AG08396 (cell line): ENCODE measurements around the gene FIGNL2.

ENCODE experiments used
- DNase-seq: peaks from one replicate; pipeline ENCODE4 v3.0.0; 2012; ENCODE audit warnings: low spot score, mixed read lengths

Gene FIGNL2

GRCh38 chr12:51874486-51874885 lies 26.0 kb upstream of the FIGNL2 start:
- no peak for DNase-seq

- no peak for DNase-seq
Observed at GRCh38 chr12:51874000-51874399, 25.5 kb upstream of the FIGNL2 start.

- no peak for DNase-seq
Observed at GRCh38 chr12:51873251-51873994, 24.9 kb upstream of the FIGNL2 start.

- no peak for DNase-seq
Observed at GRCh38 chr12:51872689-51872981, 24.1 kb upstream of the FIGNL2 start.

GRCh38 chr12:51871918-51872688 lies 23.6 kb upstream of the FIGNL2 start:
- DNase-seq, result no peak

GRCh38 chr12:51871126-51871525 lies 22.6 kb upstream of the FIGNL2 start:
- no peak for DNase-seq

- no peak for DNase-seq
Observed at GRCh38 chr12:51870504-51870903, 22.0 kb upstream of the FIGNL2 start.

GRCh38 chr12:51869931-51870330 lies 21.4 kb upstream of the FIGNL2 start:
- no peak for DNase-seq

- no peak for DNase-seq
Observed at GRCh38 chr12:51869496-51869865, 21.0 kb upstream of the FIGNL2 start.

GRCh38 chr12:51868821-51869495 lies 20.4 kb upstream of the FIGNL2 start:
- peak; percentile 54 for DNase-seq

- DNase-seq, result no peak
Observed at GRCh38 chr12:51867796-51868428, 19.4 kb upstream of the FIGNL2 start.

- peak; percentile 6 for DNase-seq
Observed at GRCh38 chr12:51867371-51867770, 18.9 kb upstream of the FIGNL2 start.

GRCh38 chr12:51866762-51867161 lies 18.2 kb upstream of the FIGNL2 start:
- DNase-seq, result no peak

- DNase-seq, result no peak
Observed at GRCh38 chr12:51866324-51866723, 17.8 kb upstream of the FIGNL2 start.

- peak; percentile 13 for DNase-seq
Observed at GRCh38 chr12:51865757-51866270, 17.3 kb upstream of the FIGNL2 start.

GRCh38 chr12:51864833-51865670 lies 16.5 kb upstream of the FIGNL2 start:
- peak; percentile 31 for DNase-seq

- DNase-seq, result peak; percentile 40
Observed at GRCh38 chr12:51863933-51864832, 15.7 kb upstream of the FIGNL2 start.

GRCh38 chr12:51863363-51863932 lies 14.9 kb upstream of the FIGNL2 start:
- DNase-seq, result peak; percentile 7

GRCh38 chr12:51862947-51863346 lies 14.4 kb upstream of the FIGNL2 start:
- DNase-seq, result peak; percentile 4

GRCh38 chr12:51860986-51861385 lies 12.5 kb upstream of the FIGNL2 start:
- DNase-seq, result no peak
